NCI-H1105 treated with DMSO at 0.1 percent for 48 hours (cell line): Measurements from ENCODE around the gene NFATC1.
A peak's percentile ranks its signal among the peaks of the same experiment; 100 is the strongest.

Experiments
- DNase-seq: peaks from one replicate; lab custom pipeline; 2025; lab: John Stamatoyannopoulos, UW

NFATC1 gene

GRCh38 chr18:79523736-79524180, 128.0 kb downstream of the NFATC1 start:
- no peak for DNase-seq

GRCh38 chr18:79524181-79525078, 128.7 kb downstream of the NFATC1 start:
- DNase-seq: no peak

GRCh38 chr18:79525556-79526467, 130.1 kb downstream of the NFATC1 start:
- no peak for DNase-seq

GRCh38 chr18:79526468-79527460, 131.0 kb downstream of the NFATC1 start:
- DNase-seq: no peak

GRCh38 chr18:79527656-79528315, 132.1 kb downstream of the NFATC1 start:
- no peak for DNase-seq

GRCh38 chr18:79528316-79528695, 132.6 kb downstream of the NFATC1 start:
- no peak for DNase-seq

- DNase-seq: peak; percentile 24
These were observed 133.1 kb downstream of the NFATC1 start for GRCh38 chr18:79528846-79529245.

- no peak for DNase-seq
These were observed 133.6 kb downstream of the NFATC1 start for GRCh38 chr18:79529296-79529695.

- DNase-seq: no peak
These were observed 134.3 kb downstream of the NFATC1 start for GRCh38 chr18:79529991-79530390.

GRCh38 chr18:79530821-79531220, 135.1 kb downstream of the NFATC1 start:
- no peak for DNase-seq

- no peak for DNase-seq
These were observed 135.7 kb downstream of the NFATC1 start for GRCh38 chr18:79531386-79531785.

GRCh38 chr18:79531926-79532312, 136.2 kb downstream of the NFATC1 start:
- no peak for DNase-seq

GRCh38 chr18:79532313-79533007, 136.7 kb downstream of the NFATC1 start:
- DNase-seq: no peak

GRCh38 chr18:79533146-79533545, 137.4 kb downstream of the NFATC1 start:
- DNase-seq: no peak

GRCh38 chr18:79533591-79533990, 137.9 kb downstream of the NFATC1 start:
- no peak for DNase-seq

GRCh38 chr18:79534356-79534755, 138.6 kb downstream of the NFATC1 start:
- no peak for DNase-seq

GRCh38 chr18:79537758-79538157, 142.0 kb downstream of the NFATC1 start:
- no peak for DNase-seq

GRCh38 chr18:79538635-79539034, 142.9 kb downstream of the NFATC1 start:
- no peak for DNase-seq

GRCh38 chr18:79540161-79540903, 144.6 kb downstream of the NFATC1 start:
- DNase-seq: no peak

GRCh38 chr18:79540904-79541282, 145.2 kb downstream of the NFATC1 start:
- DNase-seq: no peak
